Esophagus muscularis mucosa (tissue), 4 donors: Measurements from ENCODE around the gene UBASH3A. TPM values are rescaled to one million over a fixed set of nuclear protein-coding genes. Genes with fewer than 3 reads are reported as not detected.
A peak's percentile ranks its signal among the peaks of the same experiment; 100 is the strongest.

Experiments
- DNase-seq: peaks from one replicate; pipeline ENCODE4 v3.0.0-alpha.2; 2017; ENCODE audit errors: extremely low spot score
- H3K27ac ChIP-seq, 4 donors: fragments of 200-600 bp; sonication (generic); replicated peaks in 1 of 4; 1 replicate in 3 of 4; 2 replicates in 1 of 4; pipeline ENCODE4 v1.5.1; 2016 to 2019; ENCODE audit warnings: mild to moderate bottlenecking in 1 of 4
- H3K27me3 ChIP-seq, 4 donors: fragments of 200-600 bp; sonication (generic); one replicate each; pipeline versions ENCODE4 v1.5.1 to v1.6.0; 2016 to 2019
- H3K36me3 ChIP-seq, 4 donors: fragments of 200-600 bp; sonication (generic); one replicate each; pipeline ENCODE4 v1.5.1; 2016 to 2019
- H3K4me1 ChIP-seq, 4 donors: fragments of 200-600 bp; sonication (generic); one replicate each; pipeline ENCODE4 v1.5.1; 2016 to 2019
- H3K4me3 ChIP-seq, 4 donors: fragments of 200-600 bp; sonication (generic); 1 replicate in 2 of 4; 2 replicates in 2 of 4; pipeline ENCODE4 v1.5.1; 2016 to 2019; ENCODE audit warnings: mild to moderate bottlenecking in 4 of 4, moderate library complexity in 1 of 4
- H3K9me3 ChIP-seq, 4 donors: fragments of 200-600 bp; sonication (generic); 1 replicate in 3 of 4; 2 replicates in 1 of 4; pipeline ENCODE4 v1.5.1; 2016 to 2019
- CTCF ChIP-seq, 3 experiments: fragments of 200-600 bp in 2 of 3; fragments of 450-650 bp in 1 of 3; sonication (generic) in 2 of 3; IDR thresholded peaks; one replicate each; pipeline ENCODE4 v1.5.1; 2017 to 2019; ENCODE audit warnings: antibody characterized with exemption in 3 of 3, mild to moderate bottlenecking in 2 of 3, moderate library complexity in 1 of 3
- EP300 ChIP-seq: sonication (generic); formaldehyde crosslinking; IDR thresholded peaks from one replicate; pipeline ENCODE4 v1.6.1; 2017; ENCODE audit warnings: antibody characterized with exemption
- POLR2A ChIP-seq: fragments of 450-650 bp; IDR thresholded peaks from one replicate; pipeline ENCODE4 v1.6.1; 2017; ENCODE audit warnings: antibody characterized with exemption, moderate library complexity, mild to moderate bottlenecking, low read depth
- POLR2AphosphoS5 ChIP-seq, 2 donors: sonication (generic); formaldehyde crosslinking; IDR thresholded peaks; one replicate each; pipeline ENCODE4 v1.6.1; 2017; ENCODE audit warnings: antibody characterized with exemption in 2 of 2
- WGBS: methylation state at CpG from one replicate; pipeline ENCODE4 v1.1.5; 2018; 5-methylcytosine and 5-hydroxymethylcytosine counted together
- intact Hi-C: fragments of 100-400 bp; cut with DNase I; formaldehyde crosslinking; loops from one replicate; pipeline ENCODE4 v1.15.1; 2023
- small RNA-seq, 3 donors: library from RNA; depleted of rRNA; stranded (forward); fragments of <200 nt; gene quantifications; one replicate each; pipeline ENCODE3, GENCODE V24; 2016
- total RNA-seq, 4 donors: library from RNA; depleted of rRNA; stranded (reverse); fragments of >200 nt; gene quantifications; one replicate each; pipeline versions ENCODE4 v1.1.0 to v1.2.1, GENCODE V29; 2016

The UBASH3A gene
- total RNA-seq, 4 donors from 2014 or later: 0.17 to 0.78 (median 0.50) TPM; not detected in 1

GRCh38 chr21:42496839-42497202, 93.1 kb downstream of the UBASH3A start:
- H3K9me3 ChIP-seq: no peaks in the 10 kb centered on the region
- no peaks in the 10 kb centered on the region for H3K27me3 ChIP-seq
- H3K4me1 ChIP-seq: peaks cover 12 to 17% (median 14%) of the 10 kb centered on the region in 4 donors
- H3K36me3 ChIP-seq: no peaks in the 10 kb centered on the region
- no peak for TF ChIP-seq EP300
- no peak for TF ChIP-seq CTCF (IDR thresholded peaks at IDR 0.05)
- no peak for TF ChIP-seq POLR2A
- TF ChIP-seq POLR2AphosphoS5 (IDR thresholded peaks at IDR 0.05): no peak
- intact Hi-C loops: no loop called here
- DNase-seq: no peak
- H3K27ac ChIP-seq: peak overlapping the region; percentile 85 to 92 (median 88)
- 24% methylated on average over 19 of the region's 19 CpGs for WGBS
- H3K4me3 ChIP-seq: peak overlapping the region; percentile 62 to 78 (median 64)

Small RNA genes lying within 50 kb of the gene (small RNA-seq; reads per million reads assigned to genes)
- gene RNU6-1149P: 0 reads per million in 3 donors

Other genes with a start within 250 kb of the UBASH3A start
- gene ABCG1, start 184.8 kb upstream of the UBASH3A start, total RNA-seq: 10 to 100 TPM; 16.1 to 25.9 (median 20.0) TPM
- gene TFF3, start 88.5 kb upstream of the UBASH3A start, total RNA-seq: 10 to 100 TPM in 1 of 4 donors, 1 to 10 TPM in 3; 2.5 to 24.4 (median 9.3) TPM
- not detected for gene TFF2, start 52.9 kb upstream of the UBASH3A start, total RNA-seq
- not detected for gene TFF1, start 37.4 kb upstream of the UBASH3A start, total RNA-seq
- gene TMPRSS3, start 7.8 kb upstream of the UBASH3A start, total RNA-seq: not detected
- under 1 TPM in 3 of 4 donors, not detected in 1; 0.50 to 0.78 (median 0.57) TPM for gene RSPH1, start 92.3 kb downstream of the UBASH3A start, total RNA-seq
- gene SLC37A1, start 110.0 kb downstream of the UBASH3A start, total RNA-seq: 10 to 100 TPM in 1 of 4 donors, 1 to 10 TPM in 3; 5.4 to 11.1 (median 7.1) TPM
- 10 to 100 TPM; 29.2 to 68.4 (median 40.4) TPM for gene PDE9A, start 249.7 kb downstream of the UBASH3A start, total RNA-seq